ENCODE results near the gene XYLT2. TPM values are rescaled to one million over a fixed set of nuclear protein-coding genes. Genes with fewer than 3 reads are reported as not detected.

Gene XYLT2
- total RNA-seq, 1 donor from 2014 or later = 12.2 TPM

DNA sequence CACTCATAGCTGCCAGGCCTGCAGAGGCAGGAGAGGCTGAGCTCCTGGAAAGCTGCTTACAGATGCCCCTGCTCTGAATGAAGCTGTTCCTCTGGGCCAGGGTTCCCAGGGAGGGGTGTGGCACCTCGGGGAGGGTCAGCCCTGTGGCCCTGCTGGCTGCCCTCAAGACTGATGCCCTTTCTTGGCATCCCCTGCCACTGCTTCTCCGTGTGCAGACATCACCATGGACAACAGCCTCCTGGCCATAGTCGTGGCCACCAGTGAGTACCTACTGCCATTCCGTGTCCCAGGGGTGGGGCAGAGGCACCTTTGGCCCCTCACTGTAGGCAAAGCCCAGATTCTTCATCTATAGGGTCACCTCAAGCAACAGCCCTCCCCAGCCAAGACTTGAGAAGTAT is 18.1 kb downstream of the XYLT2 start:
- peak overlapping the region; percentile 79 for H3K4me2 ChIP-seq
- peaks cover 52% of the 10 kb centered on the region for H4K20me1 ChIP-seq (ENCODE audit: low read depth)
- H3K9ac ChIP-seq = no peak overlapping the region
- TF ChIP-seq, protein P1, sequence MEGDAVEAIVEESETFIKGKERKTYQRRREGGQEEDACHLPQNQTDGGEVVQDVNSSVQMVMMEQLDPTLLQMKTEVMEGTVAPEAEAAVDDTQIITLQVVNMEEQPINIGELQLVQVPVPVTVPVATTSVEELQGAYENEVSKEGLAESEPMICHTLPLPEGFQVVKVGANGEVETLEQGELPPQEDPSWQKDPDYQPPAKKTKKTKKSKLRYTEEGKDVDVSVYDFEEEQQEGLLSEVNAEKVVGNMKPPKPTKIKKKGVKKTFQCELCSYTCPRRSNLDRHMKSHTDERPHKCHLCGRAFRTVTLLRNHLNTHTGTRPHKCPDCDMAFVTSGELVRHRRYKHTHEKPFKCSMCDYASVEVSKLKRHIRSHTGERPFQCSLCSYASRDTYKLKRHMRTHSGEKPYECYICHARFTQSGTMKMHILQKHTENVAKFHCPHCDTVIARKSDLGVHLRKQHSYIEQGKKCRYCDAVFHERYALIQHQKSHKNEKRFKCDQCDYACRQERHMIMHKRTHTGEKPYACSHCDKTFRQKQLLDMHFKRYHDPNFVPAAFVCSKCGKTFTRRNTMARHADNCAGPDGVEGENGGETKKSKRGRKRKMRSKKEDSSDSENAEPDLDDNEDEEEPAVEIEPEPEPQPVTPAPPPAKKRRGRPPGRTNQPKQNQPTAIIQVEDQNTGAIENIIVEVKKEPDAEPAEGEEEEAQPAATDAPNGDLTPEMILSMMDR (IDR thresholded peaks at IDR 0.05) = no peak
- TF ChIP-seq EZH2phosphoT487 (IDR thresholded peaks at IDR 0.05) (no peak), EZH2 (IDR thresholded peaks at IDR 0.05) (no peak)
- no peak overlapping the region for H3K27ac ChIP-seq
- no peaks in the 10 kb centered on the region for H3K79me2 ChIP-seq (ENCODE audit: low read depth)
- no peak for DNase-seq (ENCODE audit: low spot score)
- H3K4me1 Mint-ChIP-seq = peaks cover 40% of the 10 kb centered on the region
- no peaks in the 10 kb centered on the region for H3K9me3 ChIP-seq (ENCODE audit: low read depth)
- H3K27me3 ChIP-seq = no peaks in the 10 kb centered on the region
- H3K36me3 ChIP-seq = peaks cover 5% of the 10 kb centered on the region
- H2AFZ ChIP-seq (replicated peaks) = no peak overlapping the region
- H3K27ac Mint-ChIP-seq = peak overlapping the region; percentile 81
- peaks cover 14% of the 10 kb centered on the region for H3K4me1 ChIP-seq
- peaks cover 12% of the 10 kb centered on the region for H3K36me3 Mint-ChIP-seq
- peaks cover 11% of the 10 kb centered on the region for H3K27me3 Mint-ChIP-seq (ENCODE audit: insufficient read depth, low read depth)
- H3K4me3 ChIP-seq = no peak overlapping the region
- peaks cover 31% of the 10 kb centered on the region for H3F3A ChIP-seq (ENCODE audit: low read depth)
- no peaks in the 10 kb centered on the region for H3K9me3 Mint-ChIP-seq
- H3K4me3 Mint-ChIP-seq = peak overlapping the region; percentile 76

DNA sequence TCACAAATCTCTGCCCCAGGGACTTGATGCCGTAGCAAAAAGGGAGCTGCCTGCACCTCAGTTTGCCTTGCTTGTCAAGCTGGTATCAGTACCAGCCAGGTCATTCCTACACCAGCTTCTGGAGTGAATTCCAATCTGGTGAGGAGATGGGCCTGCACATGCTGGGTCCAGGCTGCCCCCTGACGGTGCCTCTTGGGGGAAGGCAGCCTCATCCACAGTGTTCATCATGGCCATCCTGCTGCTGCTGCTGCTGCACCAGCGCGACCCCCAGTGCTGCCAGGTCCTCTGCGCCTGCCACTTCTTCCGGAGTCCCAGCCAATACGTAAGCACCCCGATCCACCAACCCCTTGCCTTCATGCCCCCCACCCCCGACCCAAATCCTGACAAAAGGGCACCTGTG is 18.8 kb downstream of the XYLT2 start:
- DNase-seq (ENCODE audit: low spot score) = peak; percentile 26
- Mint-ChIP-seq H3K4me3 (peak overlapping the region; percentile 67), H3K27ac (peak overlapping the region; percentile 81)

DNA sequence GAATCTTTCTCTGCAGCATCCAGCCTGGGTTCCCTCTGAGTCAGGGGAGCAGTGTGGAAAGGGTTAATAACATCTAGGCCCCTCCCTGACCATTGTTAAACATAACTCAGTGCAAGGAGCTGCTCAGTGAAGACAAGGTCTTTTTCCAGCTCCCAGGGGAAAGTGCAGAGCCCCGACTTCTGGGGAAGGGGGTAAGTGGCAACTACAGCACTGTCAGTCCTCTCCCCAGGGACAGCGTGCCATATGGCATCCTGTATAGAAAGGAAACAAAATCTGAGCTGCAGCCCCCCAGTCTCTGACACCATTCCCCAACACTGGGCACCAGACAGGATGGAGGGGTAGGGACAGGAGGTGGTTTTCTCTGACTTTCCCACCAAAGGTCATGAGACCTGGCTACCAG is 19.2 kb downstream of the XYLT2 start:
- peaks cover 14% of the 10 kb centered on the region for H3K4me1 ChIP-seq
- no peak overlapping the region for H3K9ac ChIP-seq
- H3K9me3 Mint-ChIP-seq = no peaks in the 10 kb centered on the region
- peaks cover 11% of the 10 kb centered on the region for H3K27me3 Mint-ChIP-seq (ENCODE audit: insufficient read depth, low read depth)
- H3K4me2 ChIP-seq = no peak overlapping the region
- TF ChIP-seq EZH2 (IDR thresholded peaks at IDR 0.05) (no peak), EZH2phosphoT487 (IDR thresholded peaks at IDR 0.05) (no peak)
- H3K27me3 ChIP-seq = no peaks in the 10 kb centered on the region
- H4K20me1 ChIP-seq (ENCODE audit: low read depth) = peaks cover 50% of the 10 kb centered on the region
- no peak for DNase-seq (ENCODE audit: low spot score)
- peaks cover 7% of the 10 kb centered on the region for H3K36me3 ChIP-seq
- H3K27ac Mint-ChIP-seq = peak overlapping the region; percentile 81
- H3K36me3 Mint-ChIP-seq = peaks cover 15% of the 10 kb centered on the region
- peaks cover 40% of the 10 kb centered on the region for H3K4me1 Mint-ChIP-seq
- no peaks in the 10 kb centered on the region for H3K9me3 ChIP-seq (ENCODE audit: low read depth)
- H3K4me3 ChIP-seq = no peak overlapping the region
- no peaks in the 10 kb centered on the region for H3K79me2 ChIP-seq (ENCODE audit: low read depth)
- peaks cover 31% of the 10 kb centered on the region for H3F3A ChIP-seq (ENCODE audit: low read depth)
- H2AFZ ChIP-seq (replicated peaks) = no peak overlapping the region
- H3K27ac ChIP-seq = no peak overlapping the region
- H3K4me3 Mint-ChIP-seq = no peak overlapping the region

More for the DNA sequence above, 18.8 kb downstream of the XYLT2 start:
- Histone ChIP-seq H3K4me2 (no peak overlapping the region), H3K4me1 (peaks cover 14% of the 10 kb centered on the region), H3K27me3 (no peaks in the 10 kb centered on the region), H3K79me2 (ENCODE audit: low read depth) (no peaks in the 10 kb centered on the region), H3K4me3 (no peak overlapping the region), H3F3A (ENCODE audit: low read depth) (peaks cover 31% of the 10 kb centered on the region), H4K20me1 (ENCODE audit: low read depth) (peaks cover 50% of the 10 kb centered on the region), H3K27ac (no peak overlapping the region), H3K36me3 (peaks cover 7% of the 10 kb centered on the region), H3K9ac (no peak overlapping the region), H3K9me3 (ENCODE audit: low read depth) (no peaks in the 10 kb centered on the region), H2AFZ (replicated peaks) (no peak overlapping the region)
- H3K4me1 Mint-ChIP-seq = peaks cover 40% of the 10 kb centered on the region
- H3K36me3 Mint-ChIP-seq = peaks cover 11% of the 10 kb centered on the region
- TF ChIP-seq EZH2 (IDR thresholded peaks at IDR 0.05) = no peak
- no peak for TF ChIP-seq EZH2phosphoT487 (IDR thresholded peaks at IDR 0.05)
- TF ChIP-seq, protein P1 (IDR thresholded peaks at IDR 0.05) = peak; percentile 12
- H3K27me3 Mint-ChIP-seq (ENCODE audit: insufficient read depth, low read depth) = peaks cover 11% of the 10 kb centered on the region
- no peaks in the 10 kb centered on the region for H3K9me3 Mint-ChIP-seq

DNA sequence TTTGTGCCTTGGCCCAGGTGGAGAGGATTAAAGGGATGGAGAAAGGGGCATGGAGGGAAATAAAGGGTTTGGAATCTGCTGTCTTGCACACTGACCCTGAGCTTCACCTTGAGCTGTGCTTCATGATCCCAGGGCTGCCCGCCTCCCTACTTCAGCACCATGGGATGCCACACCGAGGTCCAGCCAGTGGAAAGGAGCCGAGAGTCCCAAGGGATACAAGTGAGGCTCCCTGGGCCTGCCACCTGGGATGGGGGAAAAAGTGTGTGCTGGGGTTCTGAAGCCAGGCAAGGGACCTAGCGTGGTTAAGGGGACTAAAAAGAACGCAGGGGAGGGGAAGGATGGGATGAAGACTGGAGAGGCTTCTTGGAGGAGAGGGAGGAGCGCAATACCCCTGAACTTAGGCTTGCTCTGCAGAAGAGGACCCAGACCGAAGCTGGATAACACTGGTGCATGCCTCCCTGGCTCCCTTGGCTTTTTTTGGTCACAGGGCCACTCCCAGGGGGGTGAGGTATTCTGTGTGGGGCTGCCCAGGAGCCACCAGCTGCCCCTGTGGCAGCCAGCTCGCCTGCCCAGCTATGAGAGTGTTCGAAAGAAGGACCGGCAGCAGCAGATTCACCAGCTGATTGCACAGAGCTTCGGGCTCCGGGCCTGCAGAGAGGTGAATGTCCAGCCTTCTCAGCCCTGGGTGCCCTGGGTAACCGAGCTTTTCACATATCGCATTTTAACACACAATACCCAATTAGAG is 19.9 kb downstream of the XYLT2 start:
- TF ChIP-seq EZH2phosphoT487 (IDR thresholded peaks at IDR 0.05) (no peak), EZH2 (IDR thresholded peaks at IDR 0.05) (no peak)
- TF ChIP-seq, protein P1 (IDR thresholded peaks at IDR 0.05) = no peak
- Mint-ChIP-seq H3K9me3 (no peaks in the 10 kb centered on the region), H3K27me3 (ENCODE audit: insufficient read depth, low read depth) (peaks cover 12% of the 10 kb centered on the region), H3K27ac (peak overlapping the region; percentile 39), H3K36me3 (peaks cover 19% of the 10 kb centered on the region), H3K4me3 (no peak overlapping the region), H3K4me1 (peaks cover 40% of the 10 kb centered on the region)
- H3K9me3 ChIP-seq (ENCODE audit: low read depth) = no peaks in the 10 kb centered on the region
- no peak overlapping the region for H3K9ac ChIP-seq
- no peak overlapping the region for H2AFZ ChIP-seq (replicated peaks)
- no peak overlapping the region for H3K27ac ChIP-seq
- H3K36me3 ChIP-seq = peaks cover 7% of the 10 kb centered on the region
- H3K79me2 ChIP-seq (ENCODE audit: low read depth) = peaks cover 3% of the 10 kb centered on the region
- DNase-seq (ENCODE audit: low spot score) = no peak
- H3K27me3 ChIP-seq = no peaks in the 10 kb centered on the region
- H3K4me3 ChIP-seq = no peak overlapping the region
- H4K20me1 ChIP-seq (ENCODE audit: low read depth) = peaks cover 50% of the 10 kb centered on the region
- peaks cover 31% of the 10 kb centered on the region for H3F3A ChIP-seq (ENCODE audit: low read depth)
- no peak overlapping the region for H3K4me2 ChIP-seq
- peaks cover 14% of the 10 kb centered on the region for H3K4me1 ChIP-seq
